Endodermal cell (in vitro differentiated cells): ENCODE measurements around the gene SLC25A11. TPM values are rescaled to one million over a fixed set of nuclear protein-coding genes. Genes with fewer than 3 reads are reported as not detected.

Experiments used
- DNase-seq: peaks from one replicate; pipeline ENCODE4 v3.0.0-alpha.2; 2017
- H3K27ac ChIP-seq: 2 replicates; pipeline ENCODE4 v1.5.1; 2013; ENCODE audit warnings: mild to moderate bottlenecking, low read depth, low read length, moderate library complexity
- H3K27me3 ChIP-seq: 2 replicates; pipeline ENCODE4 v1.6.1; 2013; ENCODE audit warnings: mild to moderate bottlenecking, low read length, moderate library complexity; ENCODE audit not compliant: insufficient read depth, control insufficient read depth, poor library complexity, severe bottlenecking
- H3K36me3 ChIP-seq: 2 replicates; pipeline ENCODE4 v1.7.0; 2013; ENCODE audit warnings: mild to moderate bottlenecking, low read length, moderate library complexity; ENCODE audit not compliant: control insufficient read depth, insufficient read depth
- H3K4me1 ChIP-seq: one replicate; pipeline ENCODE4 v1.7.0; 2013; ENCODE audit warnings: low read length; ENCODE audit not compliant: control insufficient read depth, insufficient read depth
- H3K4me3 ChIP-seq: 2 replicates; pipeline ENCODE4 v1.5.1; 2013; ENCODE audit warnings: mild to moderate bottlenecking, low read length, moderate library complexity
- H3K9ac ChIP-seq: 2 replicates; pipeline ENCODE4 v1.6.1; 2013; ENCODE audit warnings: mild to moderate bottlenecking, low read length, moderate library complexity; ENCODE audit not compliant: poor library complexity, severe bottlenecking; ENCODE audit errors: extremely low read depth
- H3K9me3 ChIP-seq: 2 replicates; pipeline ENCODE4 v1.6.1; 2013; ENCODE audit warnings: mild to moderate bottlenecking, low read length, moderate library complexity; ENCODE audit not compliant: control insufficient read depth
- H3K27ac Mint-ChIP-seq: 2 replicates; pipeline ENCODE4 v1.8.0; 2020; ENCODE audit warnings: mixed read lengths
- H3K27me3 Mint-ChIP-seq: 2 replicates; pipeline ENCODE4 v1.8.0; 2021; ENCODE audit warnings: mild to moderate bottlenecking, mixed read lengths; ENCODE audit not compliant: insufficient read depth
- H3K36me3 Mint-ChIP-seq: 2 replicates; pipeline ENCODE4 v1.8.0; 2020; ENCODE audit warnings: low read depth, mixed read lengths
- H3K4me1 Mint-ChIP-seq: 2 replicates; pipeline ENCODE4 v1.8.0; 2020; ENCODE audit warnings: mixed read lengths
- H3K4me3 Mint-ChIP-seq: 2 replicates; pipeline ENCODE4 v1.8.0; 2020; ENCODE audit warnings: mild to moderate bottlenecking, moderate library complexity, mixed read lengths
- H3K9me3 Mint-ChIP-seq: 2 replicates; pipeline ENCODE4 v1.8.0; 2020; ENCODE audit warnings: mild to moderate bottlenecking, mixed read lengths
- CTCF ChIP-seq: fragments of 200-600 bp; sonication (generic); conservative IDR thresholded peaks from 2 replicates; pipeline ENCODE4 v1.5.0; 2021; ENCODE audit warnings: antibody characterized with exemption, mild to moderate bottlenecking
- WGBS, 2 experiments: methylation state at CpG; one replicate each; pipeline versions ENCODE4 v1.1.5 to v1.1.7; 2013; ENCODE audit warnings: missing lambda C conversion rate in 2 of 2, mixed read lengths in 1 of 2; ENCODE audit not compliant: insufficient coverage in 1 of 2, insufficient read length in 1 of 2; 5-methylcytosine and 5-hydroxymethylcytosine counted together
- total RNA-seq, 2 donors: library from RNA; stranded (reverse); fragmentation: NEBNext Ultra II Directional in 1 of 2; extraction: Animal tissue kit (Norgen Biotek cat#: 25700) in 1 of 2; gene quantifications; 2 replicates in 1 of 2; 3 replicates in 1 of 2; pipeline ENCODE4 v1.2.1, GENCODE V29; 2021

Gene SLC25A11
- total RNA-seq, 2 donors from 2014 or later, result 59.9 to 76.9 TPM

GRCh38 chr17:4897198-4897687 is 42.6 kb downstream of the SLC25A11 start:
- H3K36me3 Mint-ChIP-seq, result peaks cover 18% of the 10 kb centered on the region
- H3K4me1 Mint-ChIP-seq, result no peaks in the 10 kb centered on the region
- no peak overlapping the region for H3K27ac Mint-ChIP-seq
- H3K9me3 ChIP-seq, result no peaks in the 10 kb centered on the region
- WGBS, 2 experiments, result 90 to 95% methylated on average over 9 to 10 of the region's 10 CpGs
- TF ChIP-seq CTCF, result no peak
- H3K27ac ChIP-seq, result no peak overlapping the region
- no peaks in the 10 kb centered on the region for H3K27me3 ChIP-seq
- no peaks in the 10 kb centered on the region for H3K4me1 ChIP-seq
- H3K4me3 ChIP-seq, result no peak overlapping the region
- no peak overlapping the region for H3K4me3 Mint-ChIP-seq
- no peaks in the 10 kb centered on the region for H3K9me3 Mint-ChIP-seq
- H3K27me3 Mint-ChIP-seq, result peaks cover 9% of the 10 kb centered on the region
- DNase-seq, result no peak
- peaks cover 21% of the 10 kb centered on the region for H3K36me3 ChIP-seq
- H3K9ac ChIP-seq, result no peak overlapping the region

GRCh38 chr17:4896332-4897197 is 43.3 kb downstream of the SLC25A11 start:
- DNase-seq, result no peak
- peaks cover 20% of the 10 kb centered on the region for H3K36me3 Mint-ChIP-seq
- peaks cover 8% of the 10 kb centered on the region for H3K27me3 Mint-ChIP-seq
- H3K9me3 Mint-ChIP-seq, result no peaks in the 10 kb centered on the region
- no peaks in the 10 kb centered on the region for H3K4me1 Mint-ChIP-seq
- Histone ChIP-seq H3K36me3 (peaks cover 25% of the 10 kb centered on the region), H3K9ac (no peak overlapping the region), H3K9me3 (no peaks in the 10 kb centered on the region), H3K27me3 (no peaks in the 10 kb centered on the region), H3K4me1 (no peaks in the 10 kb centered on the region), H3K27ac (no peak overlapping the region), H3K4me3 (no peak overlapping the region)
- no peak for TF ChIP-seq CTCF
- 90 to 97% methylated on average over 16 to 27 of the region's 27 CpGs for WGBS, 2 experiments
- H3K27ac Mint-ChIP-seq, result no peak overlapping the region
- H3K4me3 Mint-ChIP-seq, result no peak overlapping the region

GRCh38 chr17:4895657-4896331 is 44.1 kb downstream of the SLC25A11 start:
- no peaks in the 10 kb centered on the region for H3K27me3 ChIP-seq
- H3K4me3 Mint-ChIP-seq, result no peak overlapping the region
- no peaks in the 10 kb centered on the region for H3K4me1 ChIP-seq
- H3K4me1 Mint-ChIP-seq, result no peaks in the 10 kb centered on the region
- 86 to 92% methylated on average over 17 to 27 of the region's 27 CpGs for WGBS, 2 experiments
- peaks cover 20% of the 10 kb centered on the region for H3K36me3 Mint-ChIP-seq
- H3K27ac Mint-ChIP-seq, result peak overlapping the region; percentile 35
- DNase-seq, result peak; percentile 92
- peaks cover 8% of the 10 kb centered on the region for H3K27me3 Mint-ChIP-seq
- peaks cover 32% of the 10 kb centered on the region for H3K36me3 ChIP-seq
- no peaks in the 10 kb centered on the region for H3K9me3 Mint-ChIP-seq
- H3K27ac ChIP-seq, result no peak overlapping the region
- peak; percentile 66 for TF ChIP-seq CTCF
- no peak overlapping the region for H3K9ac ChIP-seq
- H3K4me3 ChIP-seq, result no peak overlapping the region
- no peaks in the 10 kb centered on the region for H3K9me3 ChIP-seq
